Ascending aorta (tissue), 2 donors: ENCODE results near the gene USP1. TPM values are rescaled to one million over a fixed set of nuclear protein-coding genes. Genes with fewer than 3 reads are reported as not detected.

ENCODE experiments used
- DNase-seq, 2 donors: peaks; one replicate each; pipeline ENCODE4 v3.0.0-alpha.2; 2019; ENCODE audit warnings: low spot score in 2 of 2
- H3K27ac ChIP-seq, 2 donors: fragments of 200-600 bp; sonication (generic); one replicate each; pipeline ENCODE4 v1.5.1; 2016 to 2017; ENCODE audit warnings: mild to moderate bottlenecking in 1 of 2
- H3K27me3 ChIP-seq: fragments of 200-600 bp; sonication (generic); one replicate; pipeline ENCODE4 v1.5.1; 2017
- H3K36me3 ChIP-seq, 2 donors: fragments of 200-600 bp; sonication (generic); one replicate each; pipeline ENCODE4 v1.5.1; 2016
- H3K4me1 ChIP-seq, 2 donors: fragments of 200-600 bp; sonication (generic); one replicate each; pipeline ENCODE4 v1.5.1; 2016 to 2017; ENCODE audit warnings: mild to moderate bottlenecking in 1 of 2
- H3K4me3 ChIP-seq, 2 donors: fragments of 200-600 bp; sonication (generic); one replicate each; pipeline ENCODE4 v1.5.1; 2016 to 2017; ENCODE audit warnings: mild to moderate bottlenecking in 1 of 2
- H3K9me3 ChIP-seq, 2 donors: fragments of 200-600 bp; sonication (generic); one replicate each; pipeline ENCODE4 v1.5.1; 2016
- CTCF ChIP-seq, 3 experiments: fragments of 200-600 bp in 2 of 3; fragments of 450-650 bp in 1 of 3; sonication (generic) in 2 of 3; IDR thresholded peaks; one replicate each; pipeline ENCODE4 v1.5.1; 2016 to 2019; ENCODE audit warnings: antibody characterized with exemption in 3 of 3, mild to moderate bottlenecking in 1 of 3, moderate library complexity in 1 of 3
- intact Hi-C: fragments of 100-400 bp; cut with DNase I; formaldehyde crosslinking; loops from one replicate; pipeline ENCODE4 v1.15.1; 2023
- total RNA-seq: library from RNA; depleted of rRNA; stranded (reverse); fragments of >200 nt; gene quantifications from one replicate; pipeline ENCODE4 v1.1.0, GENCODE V29; 2016

USP1 gene
- total RNA-seq, 1 donor from 2014 or later, result 19.4 TPM

DNA sequence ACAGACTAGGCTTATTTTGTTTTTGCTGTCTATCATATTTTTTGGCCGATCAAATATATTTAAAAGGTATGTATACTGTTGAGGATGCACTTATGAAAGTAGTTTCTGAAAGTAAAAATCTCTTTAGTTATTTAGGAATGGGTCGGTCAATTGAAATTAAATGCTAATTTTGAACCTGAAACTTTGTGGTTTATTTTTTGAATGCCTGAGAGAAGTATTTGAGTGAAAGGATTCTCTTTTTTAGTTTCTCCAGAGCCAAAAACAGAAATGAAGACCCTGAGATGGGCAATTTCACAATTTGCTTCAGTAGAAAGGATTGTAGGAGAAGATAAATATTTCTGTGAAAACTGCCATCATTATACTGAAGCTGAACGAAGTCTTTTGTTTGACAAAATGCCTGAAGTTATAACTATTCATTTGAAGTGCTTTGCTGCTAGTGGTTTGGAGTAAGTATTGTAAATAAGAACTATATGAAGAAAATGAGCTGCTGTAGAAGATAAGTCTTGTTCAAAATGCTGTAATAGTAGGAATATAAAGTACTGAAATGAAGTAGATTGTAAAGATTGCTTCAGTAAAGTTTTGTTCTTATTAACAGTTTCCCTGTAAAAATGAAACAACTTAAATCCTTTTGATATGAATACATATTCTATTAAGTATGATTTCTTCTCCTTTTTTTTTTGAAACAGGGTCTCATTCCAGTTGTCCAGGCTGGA is 11.5 kb downstream of the USP1 start:
- DNase-seq, result no peak
- no peak overlapping the region for H3K4me3 ChIP-seq
- intact Hi-C loops, result no loop called here
- H3K9me3 ChIP-seq, result no peaks in the 10 kb centered on the region
- H3K36me3 ChIP-seq, result peaks cover 62 to 82% of the 10 kb centered on the region in 2 donors
- no peak for TF ChIP-seq CTCF (IDR thresholded peaks at IDR 0.05)
- H3K4me1 ChIP-seq, result no peaks in the 10 kb centered on the region
- no peak overlapping the region for H3K27ac ChIP-seq
- H3K27me3 ChIP-seq, result no peaks in the 10 kb centered on the region

GRCh38 chr1:62450301-62450700 is 13.5 kb downstream of the USP1 start:
- Histone ChIP-seq H3K4me1 (no peaks in the 10 kb centered on the region), H3K27ac (no peak overlapping the region), H3K27me3 (no peaks in the 10 kb centered on the region), H3K4me3 (no peak overlapping the region), H3K9me3 (no peaks in the 10 kb centered on the region), H3K36me3 (peaks cover 58 to 83% of the 10 kb centered on the region in 2 donors)
- intact Hi-C loops, result no loop called here
- no peak for TF ChIP-seq CTCF (IDR thresholded peaks at IDR 0.05)
- no peak for DNase-seq

DNA sequence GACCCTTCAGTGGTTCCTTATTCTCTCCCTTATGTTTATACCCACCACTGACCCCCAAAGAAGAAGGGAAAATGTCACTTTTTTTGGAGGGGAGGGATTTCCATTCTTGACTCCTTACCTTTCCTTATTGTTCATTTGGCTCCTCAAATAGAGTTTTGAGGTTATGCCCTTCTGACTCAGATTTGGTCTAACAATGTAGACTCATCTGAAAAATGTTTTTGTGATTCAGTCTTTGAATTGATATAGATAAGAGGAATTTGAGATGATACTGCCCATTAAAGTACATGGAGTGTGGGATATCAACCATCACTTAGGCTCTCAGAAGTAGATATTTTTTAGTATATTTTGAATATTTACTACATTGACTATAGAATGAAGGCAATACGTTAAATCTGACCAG is 16.1 kb downstream of the USP1 start:
- no peaks in the 10 kb centered on the region for H3K27me3 ChIP-seq
- no peak for TF ChIP-seq CTCF (IDR thresholded peaks at IDR 0.05)
- no peak for DNase-seq
- H3K4me3 ChIP-seq, result no peak overlapping the region
- no peak overlapping the region for H3K27ac ChIP-seq
- H3K9me3 ChIP-seq, result no peaks in the 10 kb centered on the region
- intact Hi-C loops, result no loop called here
- no peaks in the 10 kb centered on the region for H3K4me1 ChIP-seq
- H3K36me3 ChIP-seq, result peaks cover 42 to 74% of the 10 kb centered on the region in 2 donors

DNA sequence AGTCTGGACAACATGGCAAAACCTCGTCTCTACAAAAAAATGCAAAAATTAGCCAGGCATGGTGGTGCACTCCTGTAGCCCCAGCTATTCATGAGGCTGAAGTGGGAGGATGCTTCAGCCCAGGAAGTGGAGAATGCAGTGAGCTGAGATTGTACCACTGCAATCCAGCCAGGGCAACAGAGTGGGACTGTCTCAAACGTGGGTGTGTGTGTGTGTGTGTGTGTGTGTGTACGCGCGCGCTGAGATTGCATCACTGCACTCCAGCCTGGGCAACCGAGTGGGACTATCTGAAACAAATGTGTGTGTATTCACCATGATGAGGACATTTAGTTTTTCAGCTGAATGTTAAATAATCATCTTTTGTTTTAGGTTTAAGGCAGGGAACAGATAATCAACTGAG is 21.1 kb downstream of the USP1 start:
- Histone ChIP-seq H3K9me3 (no peaks in the 10 kb centered on the region), H3K36me3 (peaks cover 8 to 37% of the 10 kb centered on the region in 2 donors), H3K4me1 (no peaks in the 10 kb centered on the region), H3K27ac (no peak overlapping the region), H3K4me3 (no peak overlapping the region), H3K27me3 (no peaks in the 10 kb centered on the region)
- no peak for TF ChIP-seq CTCF (IDR thresholded peaks at IDR 0.05)
- intact Hi-C loops, result no loop called here
- DNase-seq, result no peak

DNA sequence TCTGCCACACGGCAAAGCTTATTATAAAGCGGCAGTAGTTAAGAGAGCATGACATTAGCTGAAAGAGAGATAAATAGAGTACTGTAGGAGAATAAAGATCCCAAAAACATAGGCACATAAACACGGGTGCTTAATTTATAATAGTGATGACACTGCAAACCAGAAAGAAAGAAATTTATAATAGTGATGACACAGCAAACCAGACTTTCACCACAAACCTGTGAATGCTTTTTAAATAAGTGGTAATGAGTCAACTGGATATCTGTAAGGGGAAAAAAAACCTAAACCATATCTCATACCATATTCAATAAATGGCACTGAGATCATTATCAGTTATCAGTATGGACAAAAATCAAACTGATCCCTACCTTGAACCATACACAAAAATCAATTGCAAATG is 25.5 kb downstream of the USP1 start:
- H3K36me3 ChIP-seq, result peaks cover 4 to 29% of the 10 kb centered on the region in 2 donors
- H3K4me1 ChIP-seq, result no peaks in the 10 kb centered on the region
- H3K4me3 ChIP-seq, result no peak overlapping the region
- intact Hi-C loops, result no loop called here
- no peaks in the 10 kb centered on the region for H3K27me3 ChIP-seq
- no peak for DNase-seq
- TF ChIP-seq CTCF (IDR thresholded peaks at IDR 0.05), result no peak
- no peak overlapping the region for H3K27ac ChIP-seq
- H3K9me3 ChIP-seq, result no peaks in the 10 kb centered on the region
